ENCODE data around the gene PDZD8.

Gene PDZD8, protein sequence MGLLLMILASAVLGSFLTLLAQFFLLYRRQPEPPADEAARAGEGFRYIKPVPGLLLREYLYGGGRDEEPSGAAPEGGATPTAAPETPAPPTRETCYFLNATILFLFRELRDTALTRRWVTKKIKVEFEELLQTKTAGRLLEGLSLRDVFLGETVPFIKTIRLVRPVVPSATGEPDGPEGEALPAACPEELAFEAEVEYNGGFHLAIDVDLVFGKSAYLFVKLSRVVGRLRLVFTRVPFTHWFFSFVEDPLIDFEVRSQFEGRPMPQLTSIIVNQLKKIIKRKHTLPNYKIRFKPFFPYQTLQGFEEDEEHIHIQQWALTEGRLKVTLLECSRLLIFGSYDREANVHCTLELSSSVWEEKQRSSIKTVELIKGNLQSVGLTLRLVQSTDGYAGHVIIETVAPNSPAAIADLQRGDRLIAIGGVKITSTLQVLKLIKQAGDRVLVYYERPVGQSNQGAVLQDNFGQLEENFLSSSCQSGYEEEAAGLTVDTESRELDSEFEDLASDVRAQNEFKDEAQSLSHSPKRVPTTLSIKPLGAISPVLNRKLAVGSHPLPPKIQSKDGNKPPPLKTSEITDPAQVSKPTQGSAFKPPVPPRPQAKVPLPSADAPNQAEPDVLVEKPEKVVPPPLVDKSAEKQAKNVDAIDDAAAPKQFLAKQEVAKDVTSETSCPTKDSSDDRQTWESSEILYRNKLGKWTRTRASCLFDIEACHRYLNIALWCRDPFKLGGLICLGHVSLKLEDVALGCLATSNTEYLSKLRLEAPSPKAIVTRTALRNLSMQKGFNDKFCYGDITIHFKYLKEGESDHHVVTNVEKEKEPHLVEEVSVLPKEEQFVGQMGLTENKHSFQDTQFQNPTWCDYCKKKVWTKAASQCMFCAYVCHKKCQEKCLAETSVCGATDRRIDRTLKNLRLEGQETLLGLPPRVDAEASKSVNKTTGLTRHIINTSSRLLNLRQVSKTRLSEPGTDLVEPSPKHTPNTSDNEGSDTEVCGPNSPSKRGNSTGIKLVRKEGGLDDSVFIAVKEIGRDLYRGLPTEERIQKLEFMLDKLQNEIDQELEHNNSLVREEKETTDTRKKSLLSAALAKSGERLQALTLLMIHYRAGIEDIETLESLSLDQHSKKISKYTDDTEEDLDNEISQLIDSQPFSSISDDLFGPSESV
- total RNA-seq = 75.5 to 120 (median 85.2) reads per million in 3 donors

DNA sequence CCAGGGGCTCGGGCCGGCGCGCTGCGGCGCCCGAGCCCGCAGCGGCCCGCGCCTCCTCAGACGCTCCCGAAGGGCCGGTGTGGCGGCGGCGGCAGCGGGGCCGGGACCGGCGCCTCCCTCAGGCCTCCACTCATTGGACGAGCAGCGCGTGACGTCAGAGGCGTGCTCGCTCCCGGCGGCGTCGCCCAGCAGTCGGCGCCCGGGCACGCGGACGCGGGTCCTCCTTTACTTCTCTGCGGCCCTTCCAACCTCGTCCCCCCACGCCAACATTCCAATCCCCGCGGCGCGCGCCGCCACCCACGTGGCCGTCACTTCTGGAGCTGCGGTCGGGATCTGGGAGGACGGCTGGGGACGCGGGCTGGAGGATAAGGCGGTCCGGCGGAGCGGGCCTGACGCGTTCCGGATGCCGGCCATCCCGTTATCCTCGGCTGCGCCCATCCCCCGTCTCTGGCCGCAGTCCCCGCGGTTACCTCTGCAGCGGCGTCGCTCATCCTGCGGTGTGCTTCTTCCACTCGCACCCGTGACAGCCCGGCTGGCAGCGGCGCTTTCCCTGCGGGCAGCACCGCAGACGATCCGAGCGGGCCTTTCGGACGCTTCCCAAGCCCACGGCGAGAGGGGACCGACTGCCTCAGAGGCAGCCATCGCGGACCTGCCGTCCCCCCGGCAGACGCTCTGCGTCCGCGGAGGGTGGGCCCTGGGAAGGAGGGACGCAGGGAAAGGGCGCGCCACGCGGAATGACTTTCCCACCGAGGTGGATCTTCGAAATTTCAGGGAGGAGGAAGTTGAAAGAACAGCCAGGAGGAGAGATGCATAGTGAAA, at the start of gene PDZD8:
TSS of gene PDZD8 (minus strand) at position 81 of the 819 bp plus-strand sequence. CDS start 213 bp downstream, outside the sequence.
- H3K4me1 ChIP-seq (ENCODE audit: control insufficient read depth, insufficient read depth, low read length, poor library complexity, severe bottlenecking) = peaks cover 11% of the 10 kb centered on the region
- no peaks in the 10 kb centered on the region for H3K36me3 ChIP-seq (ENCODE audit: control insufficient read depth, insufficient read depth, low read length)
- no peaks in the 10 kb centered on the region for H3K9me3 ChIP-seq (ENCODE audit: control insufficient read depth, low read length)
- DNase-seq = peak; percentile 77 to 84 (median 79)
- H3K27ac ChIP-seq (ENCODE audit: insufficient read depth, low read length, poor library complexity, severe bottlenecking) = peak within 1 kb of the TSS; percentile 75
- H3K27me3 ChIP-seq (replicated peaks; ENCODE audit: control insufficient read depth, insufficient read depth, low read length, poor library complexity, severe bottlenecking) = no peaks in the 10 kb centered on the region
- H3K4me3 ChIP-seq (ENCODE audit: insufficient read depth, low read depth, low read length, poor library complexity, severe bottlenecking) = peak within 1 kb of the TSS; percentile 91

DNA sequence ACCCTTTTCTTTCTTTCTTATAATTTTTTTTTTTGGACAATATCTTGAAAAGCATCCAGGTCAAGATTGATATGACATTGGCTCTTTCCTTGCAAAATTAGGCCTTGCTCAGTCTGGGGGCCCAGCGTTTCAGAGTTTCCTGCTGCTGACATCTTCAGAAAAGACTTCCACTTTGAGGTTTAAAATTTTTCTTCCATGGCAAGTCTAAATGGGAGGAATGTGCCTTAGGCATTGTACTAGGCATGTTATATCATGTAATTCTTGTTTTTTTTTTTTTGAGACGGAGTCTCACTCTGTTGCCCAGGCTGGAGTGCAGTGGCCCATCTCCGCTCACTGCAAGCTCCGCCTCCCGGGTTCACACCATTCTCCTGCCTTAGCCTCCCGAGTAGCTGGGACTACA, 48.9 kb upstream of the PDZD8 start:
- H3K27ac ChIP-seq (ENCODE audit: insufficient read depth, low read length, poor library complexity, severe bottlenecking) = no peak overlapping the region
- no peaks in the 10 kb centered on the region for H3K36me3 ChIP-seq (ENCODE audit: control insufficient read depth, insufficient read depth, low read length)
- no peaks in the 10 kb centered on the region for H3K27me3 ChIP-seq (replicated peaks; ENCODE audit: control insufficient read depth, insufficient read depth, low read length, poor library complexity, severe bottlenecking)
- no peak overlapping the region for H3K4me3 ChIP-seq (ENCODE audit: insufficient read depth, low read depth, low read length, poor library complexity, severe bottlenecking)
- DNase-seq = no peak
- no peaks in the 10 kb centered on the region for H3K4me1 ChIP-seq (ENCODE audit: control insufficient read depth, insufficient read depth, low read length, poor library complexity, severe bottlenecking)
- H3K9me3 ChIP-seq (ENCODE audit: control insufficient read depth, low read length) = no peaks in the 10 kb centered on the region

DNA sequence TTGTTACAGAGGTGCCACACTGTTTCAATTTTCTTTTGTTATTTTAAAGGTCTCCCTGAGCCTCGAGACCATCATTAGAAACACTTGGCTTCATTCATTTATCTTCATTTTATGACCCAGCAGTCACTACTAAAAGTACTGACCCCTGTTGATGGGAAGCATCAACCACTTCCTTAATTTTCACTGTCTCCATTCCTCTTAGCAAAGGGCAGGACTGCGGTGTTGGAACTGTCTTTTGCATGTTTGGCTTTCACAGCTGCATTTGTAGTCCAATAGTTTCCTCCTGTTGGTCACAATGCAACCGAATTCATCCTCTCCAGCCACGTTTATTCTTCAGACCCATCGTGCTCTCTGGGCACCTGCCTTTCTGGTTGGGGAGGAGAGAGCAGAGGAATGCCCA, 46.7 kb upstream of the PDZD8 start:
- Histone ChIP-seq H3K27ac (ENCODE audit: insufficient read depth, low read length, poor library complexity, severe bottlenecking) (no peak overlapping the region), H3K4me1 (ENCODE audit: control insufficient read depth, insufficient read depth, low read length, poor library complexity, severe bottlenecking) (no peaks in the 10 kb centered on the region), H3K9me3 (ENCODE audit: control insufficient read depth, low read length) (no peaks in the 10 kb centered on the region), H3K27me3 (replicated peaks; ENCODE audit: control insufficient read depth, insufficient read depth, low read length, poor library complexity, severe bottlenecking) (no peaks in the 10 kb centered on the region), H3K4me3 (ENCODE audit: insufficient read depth, low read depth, low read length, poor library complexity, severe bottlenecking) (no peak overlapping the region), H3K36me3 (ENCODE audit: control insufficient read depth, insufficient read depth, low read length) (no peaks in the 10 kb centered on the region)
- DNase-seq = no peak

DNA sequence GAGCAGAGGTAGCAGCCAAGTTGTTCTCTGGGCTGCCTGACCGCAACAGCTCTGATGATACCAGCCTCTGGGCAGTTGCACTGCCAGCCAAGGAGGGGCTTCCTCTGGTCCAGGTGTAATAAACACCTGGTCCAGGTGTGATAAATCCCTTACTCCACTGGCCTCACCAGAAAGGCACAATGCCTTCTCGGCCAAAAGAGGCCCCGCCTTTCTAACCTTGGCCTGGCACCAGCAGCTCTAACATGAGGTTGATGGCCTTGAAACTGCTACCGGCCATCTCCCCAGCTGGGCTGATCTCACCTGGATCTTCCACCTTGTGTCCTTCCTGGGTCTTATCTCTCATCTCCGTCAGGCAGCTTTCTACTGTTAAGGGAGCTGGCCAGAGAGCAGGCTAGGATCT, 45.5 kb upstream of the PDZD8 start:
- no peak for DNase-seq
- H3K4me3 ChIP-seq (ENCODE audit: insufficient read depth, low read depth, low read length, poor library complexity, severe bottlenecking) = no peak overlapping the region
- no peaks in the 10 kb centered on the region for H3K27me3 ChIP-seq (replicated peaks; ENCODE audit: control insufficient read depth, insufficient read depth, low read length, poor library complexity, severe bottlenecking)
- no peaks in the 10 kb centered on the region for H3K4me1 ChIP-seq (ENCODE audit: control insufficient read depth, insufficient read depth, low read length, poor library complexity, severe bottlenecking)
- H3K27ac ChIP-seq (ENCODE audit: insufficient read depth, low read length, poor library complexity, severe bottlenecking) = no peak overlapping the region
- no peaks in the 10 kb centered on the region for H3K36me3 ChIP-seq (ENCODE audit: control insufficient read depth, insufficient read depth, low read length)
- no peaks in the 10 kb centered on the region for H3K9me3 ChIP-seq (ENCODE audit: control insufficient read depth, low read length)

DNA sequence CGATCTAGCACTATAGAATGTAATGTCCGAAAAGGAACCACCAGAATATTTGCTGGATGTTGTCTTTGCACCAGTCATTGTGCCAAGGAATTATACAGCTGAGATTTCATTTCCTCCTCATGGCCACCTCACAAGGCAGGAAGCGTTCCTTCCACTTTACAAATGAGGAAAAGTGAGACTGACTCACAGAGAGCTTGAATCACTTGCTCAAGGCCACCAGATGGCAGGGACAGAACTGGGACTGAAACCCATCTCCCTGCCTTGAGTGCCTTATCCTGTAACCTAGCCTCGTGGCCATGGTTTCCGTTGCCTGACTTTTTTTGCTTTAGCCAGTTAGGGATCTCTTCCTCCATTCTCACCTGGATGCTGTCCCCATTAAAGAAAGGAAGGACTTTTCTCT, 44.7 kb upstream of the PDZD8 start:
- no peak for DNase-seq
- Histone ChIP-seq H3K9me3 (ENCODE audit: control insufficient read depth, low read length) (no peaks in the 10 kb centered on the region), H3K27me3 (replicated peaks; ENCODE audit: control insufficient read depth, insufficient read depth, low read length, poor library complexity, severe bottlenecking) (no peaks in the 10 kb centered on the region), H3K36me3 (ENCODE audit: control insufficient read depth, insufficient read depth, low read length) (no peaks in the 10 kb centered on the region), H3K4me1 (ENCODE audit: control insufficient read depth, insufficient read depth, low read length, poor library complexity, severe bottlenecking) (no peaks in the 10 kb centered on the region), H3K27ac (ENCODE audit: insufficient read depth, low read length, poor library complexity, severe bottlenecking) (no peak overlapping the region), H3K4me3 (ENCODE audit: insufficient read depth, low read depth, low read length, poor library complexity, severe bottlenecking) (no peak overlapping the region)

DNA sequence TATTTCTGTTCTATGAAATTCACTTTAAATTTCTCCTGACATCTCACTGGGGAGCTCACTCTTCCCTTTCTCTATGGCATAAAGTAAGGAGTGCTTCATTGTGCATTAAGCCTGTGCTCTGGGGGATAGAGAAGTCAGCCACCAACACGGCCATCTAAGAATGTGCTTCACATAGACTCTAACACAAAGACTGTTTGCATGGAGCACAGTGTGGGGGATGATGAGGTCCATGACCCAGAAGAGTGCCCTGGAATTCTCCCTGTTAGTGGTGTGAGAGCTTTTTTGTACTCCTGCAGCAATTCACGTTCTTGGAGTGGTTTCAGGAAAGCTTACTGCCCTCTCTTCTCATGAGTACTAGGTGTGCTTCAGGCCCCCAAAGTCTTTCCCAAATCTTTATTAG, 43.9 kb upstream of the PDZD8 start:
- no peak for DNase-seq
- Histone ChIP-seq H3K4me1 (ENCODE audit: control insufficient read depth, insufficient read depth, low read length, poor library complexity, severe bottlenecking) (no peaks in the 10 kb centered on the region), H3K4me3 (ENCODE audit: insufficient read depth, low read depth, low read length, poor library complexity, severe bottlenecking) (no peak overlapping the region), H3K9me3 (ENCODE audit: control insufficient read depth, low read length) (no peaks in the 10 kb centered on the region), H3K36me3 (ENCODE audit: control insufficient read depth, insufficient read depth, low read length) (no peaks in the 10 kb centered on the region), H3K27ac (ENCODE audit: insufficient read depth, low read length, poor library complexity, severe bottlenecking) (no peak overlapping the region), H3K27me3 (replicated peaks; ENCODE audit: control insufficient read depth, insufficient read depth, low read length, poor library complexity, severe bottlenecking) (no peaks in the 10 kb centered on the region)

DNA sequence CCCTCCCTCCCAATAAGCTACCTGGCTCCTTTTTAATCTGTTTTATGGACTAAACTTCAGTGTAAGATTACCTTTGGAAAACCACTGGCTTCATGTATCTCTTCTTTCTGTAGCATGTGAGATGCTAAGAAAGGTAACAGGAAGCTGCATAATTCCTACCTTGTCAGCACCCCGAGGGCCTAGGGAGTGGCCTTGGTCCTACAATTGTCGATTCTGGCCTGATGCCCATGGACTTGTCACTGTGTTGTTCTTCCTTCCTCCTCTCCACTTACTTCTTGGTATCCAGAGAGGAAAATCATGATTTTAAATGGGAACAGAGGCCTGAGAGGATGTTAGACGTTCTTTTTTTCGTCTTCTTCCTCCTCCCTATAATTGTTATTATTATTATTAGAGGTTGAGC, 42.9 kb upstream of the PDZD8 start:
- no peak overlapping the region for H3K27ac ChIP-seq (ENCODE audit: insufficient read depth, low read length, poor library complexity, severe bottlenecking)

DNA sequence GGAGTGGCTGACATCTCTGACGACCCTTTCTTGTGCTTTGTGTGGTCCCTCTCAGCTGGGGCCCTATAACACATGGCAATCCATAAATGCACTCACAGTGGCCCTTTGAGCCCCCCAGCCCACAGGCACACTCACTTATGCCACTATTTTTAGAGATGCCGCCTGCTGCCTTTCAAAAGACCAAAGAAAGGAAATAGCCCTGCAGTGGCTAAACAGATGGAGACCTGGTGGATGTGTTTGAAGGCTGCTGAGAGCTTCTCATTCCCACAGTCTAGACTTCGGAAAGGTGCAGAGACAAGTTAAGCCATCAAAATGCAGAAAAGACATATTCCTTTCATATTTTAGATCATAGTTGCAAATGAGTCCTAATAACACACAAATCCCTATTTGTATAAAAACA, 42.0 kb upstream of the PDZD8 start:
- Histone ChIP-seq H3K36me3 (ENCODE audit: control insufficient read depth, insufficient read depth, low read length) (no peaks in the 10 kb centered on the region), H3K4me1 (ENCODE audit: control insufficient read depth, insufficient read depth, low read length, poor library complexity, severe bottlenecking) (no peaks in the 10 kb centered on the region), H3K27me3 (replicated peaks; ENCODE audit: control insufficient read depth, insufficient read depth, low read length, poor library complexity, severe bottlenecking) (no peaks in the 10 kb centered on the region), H3K9me3 (ENCODE audit: control insufficient read depth, low read length) (no peaks in the 10 kb centered on the region), H3K4me3 (ENCODE audit: insufficient read depth, low read depth, low read length, poor library complexity, severe bottlenecking) (no peak overlapping the region), H3K27ac (ENCODE audit: insufficient read depth, low read length, poor library complexity, severe bottlenecking) (no peak overlapping the region)
- DNase-seq = no peak

More for the DNA sequence above, 42.9 kb upstream of the PDZD8 start:
- H3K4me1 ChIP-seq (ENCODE audit: control insufficient read depth, insufficient read depth, low read length, poor library complexity, severe bottlenecking) = no peaks in the 10 kb centered on the region
- DNase-seq = no peak
- no peaks in the 10 kb centered on the region for H3K27me3 ChIP-seq (replicated peaks; ENCODE audit: control insufficient read depth, insufficient read depth, low read length, poor library complexity, severe bottlenecking)
- no peaks in the 10 kb centered on the region for H3K36me3 ChIP-seq (ENCODE audit: control insufficient read depth, insufficient read depth, low read length)
- no peak overlapping the region for H3K4me3 ChIP-seq (ENCODE audit: insufficient read depth, low read depth, low read length, poor library complexity, severe bottlenecking)
- no peaks in the 10 kb centered on the region for H3K9me3 ChIP-seq (ENCODE audit: control insufficient read depth, low read length)

DNA sequence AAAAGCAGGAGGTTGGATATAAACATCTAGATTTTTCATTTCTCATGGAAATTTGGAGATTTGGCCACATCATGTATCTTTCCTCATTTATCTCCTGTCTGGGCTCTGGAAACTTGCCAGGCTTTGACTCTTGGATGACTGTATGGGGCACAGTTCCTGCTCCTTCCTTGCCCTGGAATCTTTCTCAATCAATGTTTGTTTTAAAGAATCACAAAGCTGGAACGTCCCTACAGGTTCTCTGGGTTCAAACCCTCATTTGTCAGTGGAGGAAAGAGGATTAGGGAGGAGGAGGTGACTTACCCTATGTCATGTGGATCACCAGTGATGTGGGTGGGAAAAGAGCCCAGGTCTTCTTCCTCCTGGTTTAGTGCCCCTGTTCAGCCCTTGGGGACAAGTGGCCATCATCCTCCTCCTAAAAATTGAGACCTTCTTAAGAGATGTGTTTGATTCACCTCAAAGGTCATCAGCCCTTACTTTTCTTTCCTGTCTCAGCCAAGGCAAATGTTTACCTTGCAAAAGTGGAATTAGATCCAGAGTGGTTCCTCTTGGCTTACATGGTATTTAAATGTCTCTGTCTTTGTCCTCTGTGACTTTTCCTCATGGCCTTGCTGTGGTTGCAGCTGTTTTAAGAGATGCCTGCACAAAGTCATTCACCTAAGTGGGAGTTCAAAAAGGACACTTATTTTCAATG, 38.8 kb upstream of the PDZD8 start:
- H3K27me3 ChIP-seq (replicated peaks; ENCODE audit: control insufficient read depth, insufficient read depth, low read length, poor library complexity, severe bottlenecking) = no peaks in the 10 kb centered on the region
- H3K4me3 ChIP-seq (ENCODE audit: insufficient read depth, low read depth, low read length, poor library complexity, severe bottlenecking) = no peak overlapping the region

More for the DNA sequence above, 38.8 kb upstream of the PDZD8 start:
- H3K36me3 ChIP-seq (ENCODE audit: control insufficient read depth, insufficient read depth, low read length) = no peaks in the 10 kb centered on the region
- no peak for DNase-seq
- H3K27ac ChIP-seq (ENCODE audit: insufficient read depth, low read length, poor library complexity, severe bottlenecking) = no peak overlapping the region
- no peaks in the 10 kb centered on the region for H3K9me3 ChIP-seq (ENCODE audit: control insufficient read depth, low read length)
- H3K4me1 ChIP-seq (ENCODE audit: control insufficient read depth, insufficient read depth, low read length, poor library complexity, severe bottlenecking) = no peaks in the 10 kb centered on the region

Data from effector memory CD4-positive, alpha-beta T cell (primary cell).